Thymus (tissue), 11 donors: ENCODE measurements around the gene SYT11. TPM values are rescaled to one million over a fixed set of nuclear protein-coding genes. Genes with fewer than 3 reads are reported as not detected.
A peak's percentile ranks its signal among the peaks of the same experiment; 100 is the strongest.
"Not testable (repeated sequence)": the region's sequence is repeated elsewhere in the genome, so short reads cannot be mapped to it uniquely, and the experiment has no call there.

Source experiments
- DNase-seq, 9 donors: peaks; one replicate each; pipeline ENCODE4 v3.0.0-alpha.2; 2013; ENCODE audit warnings: low spot score in 9 of 9, low read depth in 6 of 9, missing footprints in 1 of 9
- H3K27ac ChIP-seq, 2 donors: one replicate each; pipeline ENCODE4 v1.5.1; 2013; ENCODE audit warnings: control low read depth in 1 of 2, low read depth in 1 of 2, low read length in 1 of 2, mild to moderate bottlenecking in 1 of 2, moderate library complexity in 1 of 2
- H3K27me3 ChIP-seq, 2 donors: one replicate each; pipeline ENCODE4 v1.5.1; 2013; ENCODE audit warnings: low read length in 1 of 2; ENCODE audit not compliant: control insufficient read depth in 2 of 2, insufficient read depth in 1 of 2
- H3K36me3 ChIP-seq, 2 donors: one replicate each; pipeline ENCODE4 v1.5.1; 2013; ENCODE audit warnings: low read length in 1 of 2, mild to moderate bottlenecking in 1 of 2, moderate library complexity in 1 of 2; ENCODE audit not compliant: control insufficient read depth in 2 of 2, insufficient read depth in 2 of 2
- H3K4me1 ChIP-seq, 2 donors: one replicate each; pipeline ENCODE4 v1.5.1; 2013; ENCODE audit warnings: low read length in 2 of 2; ENCODE audit not compliant: control insufficient read depth in 2 of 2, insufficient read depth in 2 of 2
- H3K4me3 ChIP-seq, 2 donors: one replicate each; pipeline ENCODE4 v1.5.1; 2013; ENCODE audit warnings: low read length in 2 of 2, control low read depth in 1 of 2, mild to moderate bottlenecking in 1 of 2
- H3K9me3 ChIP-seq, 2 donors: one replicate each; pipeline ENCODE4 v1.5.1; 2013; ENCODE audit warnings: low read length in 1 of 2, mild to moderate bottlenecking in 1 of 2; ENCODE audit not compliant: control insufficient read depth in 2 of 2, insufficient read depth in 1 of 2
- WGBS: extraction: QIAGEN DNeasy Blood & Tissue Kit; methylation state at CpG from one replicate; pipeline ENCODE4 v1.1.7; 2013; 5-methylcytosine and 5-hydroxymethylcytosine counted together
- polyA plus RNA-seq: library from polyadenylated mRNA; stranded (reverse); fragments of 200-250 nt; gene quantifications from one replicate; pipeline ENCODE4 v1.2.3, GENCODE V29; 2013
- total RNA-seq: library from RNA; stranded (reverse); fragments of 120-200 nt; gene quantifications from one replicate; pipeline ENCODE4 v1.2.4, GENCODE V29; 2013
- donor health status: healthy.

The SYT11 gene
- total and polyA plus RNA-seq, 2 donors = 3.3 to 3.6 TPM

DNA sequence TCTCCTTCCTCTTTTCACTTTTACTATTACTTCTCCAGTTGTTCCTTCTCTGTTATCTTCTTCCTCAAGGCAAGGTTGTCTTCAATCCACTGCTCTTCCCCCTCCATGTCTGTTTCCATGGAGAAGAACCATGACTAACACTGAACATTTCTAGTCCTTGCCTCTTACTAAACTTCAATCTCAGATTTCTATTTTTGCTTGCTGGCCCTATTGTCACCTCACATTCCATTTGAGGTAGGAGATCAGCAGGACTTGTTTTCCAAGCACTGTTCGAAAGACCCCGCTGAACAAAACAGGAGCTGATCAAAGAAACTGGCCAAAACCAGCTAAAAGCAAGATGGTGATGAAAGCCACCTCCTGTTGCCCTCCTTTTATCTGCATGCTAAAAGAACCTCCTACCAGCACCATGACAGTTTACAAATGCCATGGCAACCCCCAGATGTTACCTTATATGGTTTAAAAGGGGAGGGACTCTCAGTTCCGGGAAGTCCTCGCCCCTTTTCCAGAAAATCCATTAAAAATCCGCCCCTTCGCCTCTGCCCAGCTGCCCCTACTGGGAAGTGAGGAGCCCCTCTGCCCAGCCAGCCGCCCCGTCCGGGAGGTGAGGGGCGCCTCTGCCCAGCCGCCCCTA lies 25.0 kb upstream of the SYT11 start:
- no peak overlapping the region for H3K27ac ChIP-seq
- DNase-seq = no peak
- no peaks in the 10 kb centered on the region for H3K9me3 ChIP-seq
- H3K4me1 ChIP-seq = no peaks in the 10 kb centered on the region
- H3K36me3 ChIP-seq = peaks cover 11 to 15% of the 10 kb centered on the region in 2 donors
- 97% methylated on average over 11 of the region's 11 CpGs for WGBS
- no peaks in the 10 kb centered on the region for H3K27me3 ChIP-seq
- H3K4me3 ChIP-seq = no peak overlapping the region

- not testable (repeated sequence) for H3K4me3 ChIP-seq, H3K27ac ChIP-seq, H3K9me3 ChIP-seq, DNase-seq, H3K4me1 ChIP-seq, H3K27me3 ChIP-seq
- 97% methylated on average over 9 of the region's 9 CpGs for WGBS
- H3K36me3 ChIP-seq = peaks cover 11 to 15% of the 10 kb centered on the region in 2 donors
Observed at GRCh38 chr1:155834927-155835399, 24.4 kb upstream of the SYT11 start.

DNA sequence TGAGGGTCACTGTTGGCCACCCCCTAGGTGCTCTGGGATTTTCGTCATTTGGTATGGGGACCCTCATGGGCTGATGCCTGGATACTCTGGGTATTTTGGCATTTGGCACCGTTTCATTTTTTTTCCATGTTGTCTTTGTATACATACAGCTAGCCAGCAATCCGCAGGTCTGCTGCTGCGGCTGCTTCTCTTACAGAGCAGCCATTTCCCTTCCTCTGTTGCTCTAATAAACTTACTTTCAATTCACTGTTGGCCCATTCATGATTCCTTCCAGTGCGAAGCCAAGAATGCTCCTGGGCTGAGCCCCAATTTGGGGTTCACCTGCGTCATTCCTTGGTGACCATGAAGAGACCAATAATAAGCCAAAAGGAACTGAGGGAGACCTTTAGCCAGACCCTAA lies 23.8 kb upstream of the SYT11 start:
- 98% methylated on average over 6 of the region's 6 CpGs for WGBS
- no peak overlapping the region for H3K27ac ChIP-seq
- H3K36me3 ChIP-seq = peaks cover 11 to 14% of the 10 kb centered on the region in 2 donors
- H3K4me1 ChIP-seq = no peaks in the 10 kb centered on the region
- no peak for DNase-seq
- H3K4me3 ChIP-seq = no peak overlapping the region
- no peaks in the 10 kb centered on the region for H3K27me3 ChIP-seq
- no peaks in the 10 kb centered on the region for H3K9me3 ChIP-seq

GRCh38 chr1:155840386-155840785 lies 19.0 kb upstream of the SYT11 start:
- 97% methylated on average over 5 of the region's 5 CpGs for WGBS
- H3K9me3 ChIP-seq = no peaks in the 10 kb centered on the region
- peaks cover 27 to 33% of the 10 kb centered on the region in 2 donors for H3K36me3 ChIP-seq
- H3K4me1 ChIP-seq = peaks cover 0 to 3% of the 10 kb centered on the region in 2 donors
- H3K27ac ChIP-seq = no peak overlapping the region
- no peak overlapping the region for H3K4me3 ChIP-seq
- no peaks in the 10 kb centered on the region for H3K27me3 ChIP-seq
- no peak for DNase-seq

DNA sequence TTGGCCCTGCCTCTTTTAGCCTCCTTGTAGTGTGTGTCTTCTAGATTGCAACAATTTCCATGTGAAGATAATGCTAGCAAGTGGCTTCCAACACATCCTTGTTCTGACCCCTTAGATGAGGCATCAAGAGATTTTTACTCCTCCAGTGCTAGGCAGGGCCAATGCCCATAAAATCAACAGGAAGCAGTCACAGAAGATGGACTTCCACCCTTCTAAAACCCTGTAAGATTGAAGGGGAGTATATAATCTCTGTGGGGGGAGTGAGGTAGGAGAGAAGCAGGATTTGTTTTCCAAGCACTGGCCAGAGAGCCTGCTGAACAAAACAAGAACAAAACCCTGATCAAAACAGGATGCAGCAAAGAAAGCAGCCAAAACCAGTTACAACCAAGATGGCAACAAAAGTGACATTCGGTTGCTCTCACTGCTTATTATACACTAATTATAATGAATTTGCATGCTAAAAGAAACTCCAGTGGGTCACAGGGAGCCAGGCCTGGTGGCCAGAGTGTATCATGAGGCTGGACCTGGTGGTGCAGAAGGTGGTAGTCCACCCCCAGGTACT lies 14.4 kb upstream of the SYT11 start:
- no peak for DNase-seq
- peaks cover 0 to 3% of the 10 kb centered on the region in 2 donors for H3K4me1 ChIP-seq
- peaks cover 42 to 50% of the 10 kb centered on the region in 2 donors for H3K36me3 ChIP-seq
- H3K9me3 ChIP-seq = no peaks in the 10 kb centered on the region
- no peaks in the 10 kb centered on the region for H3K27me3 ChIP-seq
- 94% methylated on average over 1 of the region's 1 CpG for WGBS
- H3K4me3 ChIP-seq = no peak overlapping the region
- H3K27ac ChIP-seq = peak overlapping the region in 1 of 2 donors; percentile 5

GRCh38 chr1:155847823-155848529 lies 11.4 kb upstream of the SYT11 start:
- Histone ChIP-seq H3K27me3 (no peaks in the 10 kb centered on the region), H3K4me1 (peaks cover 0 to 3% of the 10 kb centered on the region in 2 donors), H3K27ac (no peak overlapping the region), H3K4me3 (no peak overlapping the region), H3K9me3 (no peaks in the 10 kb centered on the region), H3K36me3 (peaks cover 52 to 69% of the 10 kb centered on the region in 2 donors)
- WGBS = 94% methylated on average over 1 of the region's 1 CpG
- no peak for DNase-seq

DNA sequence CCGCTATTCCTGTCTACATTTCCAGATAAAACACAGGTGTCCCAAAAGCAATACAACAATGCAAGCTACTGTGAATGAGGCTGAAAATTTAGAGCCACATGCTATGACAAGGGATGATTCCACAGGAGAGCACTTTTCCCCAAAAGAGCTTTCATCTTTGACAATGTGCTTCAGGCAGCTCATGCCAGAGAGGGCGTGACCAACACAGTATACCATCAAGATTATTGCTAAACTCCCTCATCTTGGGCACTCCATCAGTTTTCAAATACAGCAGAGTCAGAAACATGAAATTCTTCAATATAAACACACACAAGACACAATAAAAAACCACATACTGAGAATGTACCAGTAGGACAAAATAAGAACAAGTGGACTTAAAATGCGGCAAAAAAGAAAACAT lies 9.0 kb upstream of the SYT11 start:
- peaks cover 42 to 62% of the 10 kb centered on the region in 2 donors for H3K36me3 ChIP-seq
- H3K27me3 ChIP-seq = no peaks in the 10 kb centered on the region
- WGBS = 97% methylated on average over 3 of the region's 3 CpGs
- DNase-seq = no peak
- H3K9me3 ChIP-seq = no peaks in the 10 kb centered on the region
- H3K4me1 ChIP-seq = no peaks in the 10 kb centered on the region
- no peak overlapping the region for H3K27ac ChIP-seq
- no peak overlapping the region for H3K4me3 ChIP-seq

GRCh38 chr1:155856257-155856974 lies 3.0 kb upstream of the SYT11 start:
- Histone ChIP-seq H3K4me3 (peak overlapping the region; percentile 90 to 93), H3K36me3 (peaks cover 24 to 28% of the 10 kb centered on the region in 2 donors), H3K27ac (peak overlapping the region; percentile 67 to 82), H3K9me3 (no peaks in the 10 kb centered on the region), H3K4me1 (peaks cover 13 to 36% of the 10 kb centered on the region in 2 donors), H3K27me3 (peaks cover 5 to 10% of the 10 kb centered on the region in 2 donors)
- DNase-seq = no peak
- WGBS = 60% methylated on average over 20 of the region's 20 CpGs
